GM18508 (cell line): ENCODE measurements around the gene ADCY1.

ENCODE experiments used
- ATAC-seq: cut with Tn5 transposase; IDR thresholded peaks from one replicate; pipeline ENCODE4 v1.9.1; 2021; ENCODE audit warnings: moderate number of reproducible peaks; ENCODE audit not compliant: insufficient read depth, unreplicated experiment

ADCY1 gene

DNA sequence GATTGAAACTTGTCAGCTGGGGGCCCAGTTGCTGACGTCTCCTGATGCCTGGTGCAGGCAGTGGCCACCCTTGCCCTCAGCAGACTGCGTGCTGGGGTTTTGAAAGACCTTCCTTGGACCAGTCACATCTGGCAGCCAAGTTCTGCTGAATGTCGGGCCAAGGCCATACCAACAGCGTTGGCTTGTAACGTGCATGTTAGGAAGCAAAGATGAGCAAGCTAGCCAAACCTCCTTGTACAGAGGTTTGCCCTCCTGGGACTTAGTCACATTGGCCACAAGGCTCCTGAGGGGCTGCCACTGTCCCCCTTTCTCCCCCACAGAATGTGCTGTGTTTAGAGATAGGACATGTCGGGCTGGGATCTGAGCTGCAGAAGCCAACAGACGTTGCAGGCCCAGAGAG is 49.0 kb downstream of the ADCY1 start:
- ATAC-seq, result no peak

DNA sequence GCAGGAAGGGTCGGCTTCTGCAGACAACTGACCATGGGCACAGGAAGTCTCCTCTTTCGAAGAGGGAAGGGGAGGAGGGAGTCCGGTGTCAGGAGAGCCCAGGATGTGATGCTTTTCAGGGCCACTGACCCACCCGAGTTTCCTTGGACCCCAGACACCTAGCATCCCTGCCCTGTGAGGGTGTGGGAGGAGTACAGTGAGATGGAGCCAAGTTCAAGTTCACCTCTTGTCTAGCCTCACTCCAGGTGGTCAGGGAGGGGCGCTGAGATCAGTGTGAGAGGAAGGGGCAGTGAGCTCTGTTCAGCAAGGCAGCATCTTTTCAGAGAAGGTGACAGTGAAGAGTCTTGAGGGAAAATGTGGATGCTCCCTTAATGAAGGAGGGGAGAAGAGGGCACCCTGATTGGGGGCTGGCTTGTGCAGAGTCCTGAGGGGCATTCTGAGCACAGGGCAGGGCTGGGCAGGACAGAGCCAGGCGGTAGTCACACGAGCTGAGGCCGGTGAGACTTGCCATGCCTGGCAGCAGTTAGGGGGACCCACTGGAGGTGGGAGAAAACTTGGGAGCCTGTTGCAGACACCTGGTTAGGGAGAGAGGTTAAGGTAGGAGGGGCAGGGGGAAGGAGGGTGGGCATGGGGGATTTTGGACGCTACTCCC is 49.7 kb downstream of the ADCY1 start:
- no peak for ATAC-seq

DNA sequence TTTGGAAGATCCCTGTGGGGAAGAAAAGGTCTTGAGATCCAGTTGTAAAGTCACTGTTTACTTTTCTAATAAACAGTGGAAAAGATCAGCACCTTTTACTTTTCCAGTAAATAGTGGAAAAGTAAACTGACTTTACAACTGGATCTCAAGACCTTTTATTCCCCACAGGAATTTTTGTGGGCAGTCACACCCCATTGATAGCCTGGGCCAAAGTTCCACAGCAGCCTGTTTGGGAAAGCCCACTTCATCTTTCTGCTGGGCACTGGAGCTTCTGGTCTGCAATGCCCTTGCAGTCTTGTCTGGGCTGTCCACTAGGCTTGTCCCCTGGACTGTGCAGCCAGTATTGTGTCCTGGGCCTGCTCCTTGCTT is 50.2 kb downstream of the ADCY1 start:
- ATAC-seq, result no peak

DNA sequence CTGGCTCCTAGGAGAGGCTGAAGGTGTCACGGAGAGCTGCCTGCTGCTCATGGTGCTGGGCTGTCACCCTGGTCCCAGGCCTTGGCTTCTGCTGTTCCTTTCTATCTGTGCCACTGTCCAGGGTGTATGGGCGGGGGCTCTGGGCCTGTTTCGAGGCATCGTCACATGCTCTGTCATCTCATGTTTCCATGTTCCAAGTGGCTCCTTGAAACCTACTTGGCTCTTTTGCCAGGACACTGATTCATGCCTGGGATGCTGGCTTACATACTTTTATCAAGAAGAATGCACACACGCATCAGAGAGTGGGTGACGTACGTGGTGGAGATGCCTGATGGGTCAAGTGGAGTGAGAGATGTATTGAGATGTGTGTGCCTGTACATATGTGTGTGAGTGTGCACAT is 50.9 kb downstream of the ADCY1 start:
- no peak for ATAC-seq

DNA sequence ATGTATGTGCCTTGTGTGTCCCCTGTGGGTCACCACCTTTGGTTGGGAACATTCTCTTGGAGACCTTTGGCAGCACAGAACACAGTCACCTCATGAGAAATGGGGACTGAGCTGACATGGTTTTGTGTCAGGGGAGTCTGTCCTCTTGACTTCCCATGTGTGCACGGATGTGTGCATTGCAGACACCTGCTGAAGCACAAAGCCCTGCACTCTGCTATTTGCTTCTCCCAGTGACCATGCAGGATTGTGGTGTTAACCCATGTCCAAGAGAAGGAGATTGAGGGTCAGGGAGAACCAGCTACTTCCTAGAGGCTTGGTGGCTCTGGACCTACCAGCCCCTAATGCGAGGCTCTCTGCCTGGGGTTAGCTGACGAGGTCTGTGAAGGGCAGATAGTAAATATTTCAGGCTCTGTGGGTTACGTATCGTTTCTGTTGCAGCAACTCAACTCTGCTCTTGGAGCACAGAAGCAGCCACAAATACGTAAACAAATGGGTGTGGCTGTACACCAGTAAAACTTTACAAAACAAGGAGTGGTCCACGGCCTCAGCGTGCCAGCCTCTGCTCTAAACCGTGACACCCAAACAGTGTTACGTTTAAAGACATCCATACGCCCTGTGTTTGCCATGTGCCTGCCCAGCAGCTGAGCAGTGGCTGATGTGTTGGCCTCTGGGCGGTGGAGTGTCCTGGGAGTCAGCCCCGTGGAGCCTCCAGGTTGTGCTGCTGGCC is 51.7 kb downstream of the ADCY1 start:
- no peak for ATAC-seq

DNA sequence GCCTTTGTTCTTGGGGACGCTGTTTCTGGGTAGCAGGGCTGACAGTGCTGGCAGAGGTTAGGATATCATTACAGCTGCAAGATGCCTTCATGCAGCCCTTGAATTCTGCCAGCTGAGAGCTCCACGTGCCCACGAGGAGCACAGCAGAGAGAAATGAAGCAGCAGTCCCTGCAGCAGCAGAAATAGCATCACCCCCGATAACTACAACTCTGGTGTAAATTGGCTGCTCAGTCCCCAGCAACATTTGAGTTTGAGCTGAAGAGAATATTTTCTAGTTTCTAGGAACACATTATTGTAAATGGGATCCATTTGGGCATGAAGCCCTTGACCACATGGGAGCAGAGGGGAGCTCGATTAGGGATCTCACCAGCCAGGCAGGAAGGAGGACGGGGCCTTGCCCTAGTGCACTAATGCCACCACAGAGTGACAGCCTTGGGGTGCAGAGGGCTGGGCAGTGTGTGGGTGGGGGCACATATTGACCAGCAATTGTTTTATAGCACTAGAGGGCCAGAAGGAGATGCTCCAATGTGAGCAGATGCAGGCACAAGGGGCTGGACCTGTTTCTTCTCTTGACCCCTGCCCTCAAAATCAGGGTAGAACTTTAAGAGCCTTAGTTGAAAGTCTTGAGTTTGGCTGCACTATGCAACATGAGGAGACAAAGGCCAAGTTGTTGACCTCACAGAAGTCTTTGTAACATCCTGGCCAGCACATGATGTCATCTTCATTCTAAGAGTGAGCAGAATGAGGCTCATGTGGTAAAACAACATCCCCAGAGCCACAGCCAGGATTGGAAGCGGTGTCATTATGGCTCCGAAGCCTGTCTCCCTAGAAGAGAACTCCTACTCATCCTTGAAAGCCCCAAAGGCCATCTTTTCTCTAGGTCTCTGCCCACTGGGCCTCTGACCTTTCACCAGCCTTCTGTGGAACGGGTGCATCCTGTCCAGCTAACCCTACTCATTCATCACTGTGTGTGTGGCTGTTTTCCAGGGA is 52.6 kb downstream of the ADCY1 start:
- no peak for ATAC-seq

DNA sequence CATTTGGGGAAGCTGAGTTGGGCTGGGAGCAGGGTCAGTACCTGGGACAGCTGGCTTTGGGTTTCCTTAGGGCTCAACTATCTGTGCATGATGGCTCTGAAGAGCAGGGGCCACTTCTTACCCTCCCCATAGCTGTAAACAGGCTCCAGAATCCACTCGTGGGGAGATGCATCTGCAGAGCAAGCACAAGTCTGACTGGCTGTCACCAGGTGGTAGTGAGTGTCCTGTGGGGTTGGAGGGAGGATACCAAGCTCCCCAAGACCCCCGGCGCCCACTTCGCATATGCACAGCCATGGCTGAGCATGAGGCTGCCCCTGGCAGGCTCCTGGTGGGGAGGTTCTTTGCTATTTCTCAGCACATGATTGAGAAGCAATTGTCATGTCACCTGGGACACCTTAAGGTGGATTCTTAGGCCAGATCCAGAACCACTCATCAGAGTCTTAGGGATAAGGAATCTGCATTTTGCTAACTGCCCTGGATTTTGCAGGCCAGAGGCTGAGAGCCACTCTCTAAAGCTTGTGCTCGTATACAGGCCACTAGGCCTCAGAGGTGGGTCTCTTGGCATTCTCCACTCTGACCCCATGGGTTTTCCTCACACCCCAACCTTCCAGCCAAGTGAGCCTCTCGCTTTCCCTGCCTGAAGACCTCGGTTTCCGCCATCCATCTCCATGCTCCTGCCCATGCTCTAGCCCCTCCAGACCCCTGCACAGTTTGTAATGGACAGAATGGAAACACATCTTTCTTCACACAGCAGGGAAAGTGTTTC is 53.7 kb downstream of the ADCY1 start:
- ATAC-seq, result no peak

DNA sequence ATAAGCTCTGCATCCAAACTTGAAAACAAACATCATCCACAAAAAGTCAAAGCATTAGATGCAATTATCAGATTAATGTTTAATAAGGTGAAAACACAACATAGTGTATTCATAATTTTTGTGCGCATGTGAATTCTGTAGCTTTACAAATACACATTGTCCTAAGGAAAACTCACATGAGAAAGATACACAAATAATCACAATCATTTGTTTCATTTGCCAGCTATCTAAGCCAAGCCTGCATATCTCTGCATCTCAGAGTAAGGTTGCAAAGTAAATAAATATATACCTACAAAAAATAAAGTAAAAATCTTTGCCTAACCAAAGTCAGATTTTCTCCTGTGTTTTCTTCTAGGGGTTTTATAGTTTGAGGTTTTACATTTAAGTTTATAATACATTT is 57.4 kb downstream of the ADCY1 start:
- ATAC-seq, result no peak

DNA sequence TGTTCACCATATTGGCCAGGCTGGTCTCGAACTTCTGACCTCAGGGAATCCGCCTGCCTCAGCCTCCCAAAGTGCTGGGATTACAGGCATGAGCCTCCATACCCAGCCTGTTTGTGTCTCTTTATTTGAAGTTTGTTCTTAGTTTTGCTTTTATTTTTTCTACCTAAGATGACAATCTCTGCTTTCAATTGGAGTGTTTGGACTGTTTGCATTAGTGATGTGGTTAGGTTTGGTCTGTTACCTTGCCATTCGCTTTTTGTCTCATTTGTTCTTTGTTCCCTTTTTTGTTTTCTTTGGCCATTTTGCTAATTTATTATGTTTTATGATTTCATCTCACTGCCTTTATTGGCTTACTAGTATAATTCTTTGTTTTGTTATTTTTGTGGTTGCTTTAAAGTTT is 62.6 kb downstream of the ADCY1 start:
- ATAC-seq, result no peak

DNA sequence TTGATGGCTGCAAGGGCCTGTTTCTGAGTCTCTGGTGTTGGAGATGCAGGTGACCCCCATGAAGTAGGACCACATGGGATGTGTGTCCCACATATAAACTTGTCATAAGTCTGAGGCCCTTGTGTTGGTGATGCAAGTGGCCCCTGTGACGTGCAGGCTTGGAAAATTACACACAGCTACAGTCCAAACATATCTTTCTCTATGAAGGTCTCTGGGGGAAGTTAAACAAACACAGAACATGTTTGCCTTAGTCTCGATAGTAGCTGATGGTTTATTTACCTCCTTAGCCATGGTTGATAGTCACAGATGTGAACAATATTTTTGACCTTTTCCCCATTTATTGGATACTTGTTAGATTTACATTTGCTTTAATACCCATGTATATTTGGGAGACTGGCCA is 64.7 kb downstream of the ADCY1 start:
- ATAC-seq, result no peak

DNA sequence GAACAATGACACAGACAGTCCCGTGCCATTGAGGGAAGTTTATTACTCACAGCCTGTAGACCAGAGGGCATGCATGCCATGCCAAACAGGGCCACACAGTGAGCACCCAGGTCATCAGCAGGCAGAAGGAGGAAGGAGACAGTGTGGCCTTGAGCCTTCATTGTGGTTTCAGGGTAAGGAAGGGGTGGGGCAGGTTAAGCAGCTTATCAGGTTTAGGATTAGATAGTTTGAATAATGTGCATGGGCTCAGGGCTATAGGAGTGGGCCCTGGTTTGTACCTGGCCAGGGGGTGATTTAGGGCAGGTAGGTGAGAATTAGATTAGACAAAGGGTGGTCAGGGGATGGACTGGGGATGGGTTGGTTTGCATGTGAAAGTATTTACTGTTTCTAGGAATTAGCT is 67.9 kb downstream of the ADCY1 start:
- no peak for ATAC-seq

DNA sequence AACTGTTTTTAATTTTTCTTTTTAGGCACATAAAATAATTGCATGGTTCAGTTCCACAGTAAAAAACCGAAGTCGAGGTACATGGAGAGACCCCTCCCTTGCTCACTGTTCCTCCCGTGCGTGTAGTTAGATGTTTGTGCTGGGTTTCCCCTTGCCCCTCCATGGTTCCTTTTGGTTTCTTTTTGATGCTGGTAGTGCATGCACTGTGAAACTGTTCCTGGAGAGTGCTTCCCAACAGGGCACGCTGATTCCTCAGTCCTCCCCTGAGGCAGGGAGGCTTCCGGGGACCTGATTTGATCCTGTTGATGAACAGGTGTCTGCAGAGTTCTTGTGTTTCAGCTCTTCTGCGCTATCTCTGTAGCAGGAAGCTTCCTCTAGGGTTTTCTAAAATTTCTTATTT is 69.5 kb downstream of the ADCY1 start:
- ATAC-seq, result no peak

DNA sequence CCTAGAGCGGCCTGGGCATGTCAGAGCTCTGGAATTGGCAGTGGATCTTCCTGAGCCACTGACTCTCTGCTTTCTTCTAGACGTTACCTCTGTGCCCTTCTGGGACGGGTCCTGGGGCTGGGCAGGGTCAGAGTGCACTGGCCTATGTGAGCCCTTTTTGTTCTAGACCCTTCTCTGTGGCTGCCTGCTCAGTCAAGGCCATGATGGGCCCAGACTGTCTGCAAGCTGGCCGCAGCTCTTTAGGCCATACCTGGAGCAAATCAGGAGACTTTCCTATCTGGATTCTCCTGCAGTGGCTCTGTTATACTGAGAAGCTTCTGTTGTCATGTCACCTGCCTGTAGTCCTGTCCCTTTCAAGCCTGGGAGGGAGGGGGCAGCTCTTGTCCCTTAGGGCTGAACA is 70.1 kb downstream of the ADCY1 start:
- no peak for ATAC-seq

DNA sequence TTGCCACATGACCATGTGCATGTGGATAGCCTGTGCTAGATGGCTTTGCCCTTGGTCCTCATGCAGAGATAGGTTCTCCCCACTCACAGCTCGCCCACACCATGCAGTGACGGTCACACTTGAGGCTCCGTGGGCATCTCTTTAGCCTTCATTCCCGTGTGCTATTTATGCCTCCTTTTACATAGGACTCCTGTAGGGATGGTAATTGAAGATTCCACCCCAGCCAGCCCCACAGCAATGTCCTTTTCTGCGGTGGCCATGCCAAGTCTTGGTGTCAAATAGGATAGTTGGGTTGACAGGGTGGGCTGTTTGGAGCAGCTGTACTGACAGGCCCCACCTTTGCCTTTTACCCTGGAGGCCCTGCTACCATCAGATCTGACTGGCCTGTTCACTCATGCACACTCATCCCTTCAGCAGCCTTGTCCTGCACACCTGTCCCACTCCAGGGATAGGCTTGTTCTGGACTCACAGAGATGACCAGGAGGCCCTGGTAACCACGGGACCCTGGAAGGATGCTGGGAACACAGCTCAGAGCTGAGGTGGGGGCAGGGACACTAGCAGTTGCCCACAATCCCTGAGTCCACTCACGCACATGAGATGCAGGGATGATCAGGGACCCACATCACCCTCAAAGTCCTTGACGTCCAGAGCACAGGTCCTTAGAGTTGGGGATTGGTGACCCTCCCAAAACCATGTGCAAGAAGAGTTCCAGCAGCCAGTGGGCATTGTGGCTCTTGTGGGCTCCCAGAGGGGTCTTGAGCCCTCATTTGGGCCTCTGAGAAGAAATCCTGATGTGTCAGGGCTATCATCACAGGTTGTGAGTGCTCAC is 71.2 kb downstream of the ADCY1 start:
- ATAC-seq, result no peak

DNA sequence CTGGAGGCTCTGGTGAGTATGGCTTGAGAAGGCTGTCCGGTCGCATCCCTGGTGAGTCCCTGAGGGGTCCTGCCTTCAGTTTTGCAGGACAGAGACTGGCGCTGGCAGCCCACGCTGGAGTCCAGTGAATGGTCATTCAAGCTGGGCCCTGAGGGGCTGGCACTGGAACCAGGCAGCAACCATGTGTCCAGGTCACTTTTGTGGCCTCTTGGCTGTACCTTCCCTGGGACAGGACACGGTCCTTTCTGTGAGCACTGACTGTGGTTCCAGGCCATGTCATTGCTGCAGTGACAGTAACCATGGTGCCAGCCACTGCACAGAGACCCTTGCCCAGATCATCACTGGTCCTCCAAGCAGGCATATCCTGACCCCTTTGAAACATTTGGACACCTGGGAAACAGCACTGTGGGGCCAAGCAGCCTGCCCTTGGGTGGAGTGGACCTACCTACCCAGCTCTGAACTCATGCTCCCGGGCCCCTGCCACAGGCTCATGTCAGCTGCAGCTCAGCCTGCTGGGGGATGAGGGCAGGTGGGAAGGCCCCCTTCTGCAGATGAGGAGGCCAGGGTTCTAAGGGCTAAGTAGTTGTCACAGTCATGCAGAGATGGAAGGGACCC is 72.1 kb downstream of the ADCY1 start:
- no peak for ATAC-seq

DNA sequence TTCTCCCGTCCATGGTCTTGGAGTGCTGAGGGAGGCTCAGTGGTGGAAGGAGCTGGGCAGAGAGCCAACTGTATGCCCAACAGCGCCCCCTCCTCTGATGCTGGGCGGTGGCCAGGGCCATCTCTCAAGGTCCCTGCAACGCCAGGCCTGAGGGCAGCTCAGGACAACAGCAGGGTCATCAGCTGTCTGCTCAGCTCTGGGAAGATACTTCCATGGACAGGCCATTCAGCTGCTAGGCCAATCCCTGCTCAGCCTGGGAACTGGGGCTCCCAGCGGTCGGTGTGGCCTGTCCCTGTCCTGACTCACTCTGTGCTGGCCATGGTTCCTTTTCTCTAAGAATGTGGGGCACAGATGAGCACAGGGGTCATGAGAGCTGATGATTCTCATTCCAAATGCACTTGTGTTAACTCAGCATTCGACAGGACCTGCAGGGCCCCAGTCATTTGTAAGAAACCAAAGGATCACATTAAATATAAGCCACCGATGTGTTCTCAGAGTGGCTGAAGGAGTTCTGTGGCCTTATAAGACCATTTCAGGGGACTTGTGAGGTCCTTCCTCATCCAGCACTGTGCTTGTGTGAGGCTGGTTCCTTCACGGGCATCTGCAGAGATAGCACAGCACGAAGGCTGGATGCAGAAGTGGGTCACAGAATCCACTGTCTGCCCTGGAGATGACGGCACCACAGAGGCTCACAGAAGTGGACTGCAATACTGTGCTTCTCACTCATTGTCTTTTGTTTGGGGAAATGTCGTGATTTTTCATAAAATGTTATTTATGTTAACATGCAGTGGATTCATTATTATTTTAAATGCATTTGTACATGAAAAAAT is 73.0 kb downstream of the ADCY1 start:
- no peak for ATAC-seq

DNA sequence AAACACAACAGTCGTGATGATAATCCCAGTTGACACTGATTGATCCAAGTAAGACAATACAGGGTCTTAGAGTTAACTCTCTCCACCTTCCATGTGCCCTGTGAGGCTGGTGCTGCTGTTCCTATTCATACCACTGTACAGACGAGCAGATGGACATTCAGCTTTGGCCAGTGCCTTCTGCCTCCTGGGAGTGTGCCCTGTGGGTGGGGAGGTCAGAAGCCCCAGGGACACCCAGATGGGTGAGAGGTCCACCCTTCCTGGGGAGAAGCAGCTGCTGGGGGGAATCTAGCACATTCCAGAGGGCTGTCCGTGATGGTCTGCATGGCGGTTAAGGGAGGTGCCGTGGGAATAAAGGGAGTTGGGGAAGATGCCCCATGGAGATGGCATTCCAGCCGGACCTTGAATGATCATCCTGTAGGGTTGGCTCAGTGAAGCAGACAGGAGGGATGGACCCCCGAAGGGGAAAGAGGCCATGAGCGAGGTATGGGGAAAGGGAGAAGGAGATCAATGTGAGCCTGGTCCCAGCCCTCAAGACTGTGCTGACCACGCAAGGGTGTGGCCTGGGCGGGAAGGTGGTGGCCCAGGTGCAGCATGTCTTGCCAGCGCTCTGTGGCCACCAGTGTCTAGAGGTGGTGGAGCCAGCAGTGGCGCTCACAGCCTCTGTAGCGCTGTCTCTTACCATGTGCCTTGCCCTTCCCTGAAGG is 74.0 kb downstream of the ADCY1 start:
- no peak for ATAC-seq

DNA sequence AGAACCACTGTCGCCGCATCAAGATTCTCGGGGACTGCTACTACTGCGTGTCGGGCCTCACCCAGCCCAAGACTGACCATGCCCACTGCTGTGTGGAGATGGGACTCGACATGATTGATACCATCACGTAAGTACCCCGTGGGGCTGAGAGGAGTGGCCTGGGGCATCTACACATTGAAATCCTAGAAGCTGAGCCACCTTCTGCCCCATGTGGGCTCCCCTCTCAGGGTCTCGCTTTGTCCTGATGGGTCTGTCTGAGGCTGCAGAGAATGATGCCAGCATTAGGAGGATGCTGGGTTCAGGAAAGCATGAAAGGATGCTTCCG is 74.5 kb downstream of the ADCY1 start:
- no peak for ATAC-seq
